NCI-H345 treated with DMSO at 0.1 percent for 48 hours (cell line): Measurements from ENCODE around the gene CD207.
A peak's percentile ranks its signal among the peaks of the same experiment; 100 is the strongest.
"Not testable (repeated sequence)": the region's sequence is repeated elsewhere in the genome, so short reads cannot be mapped to it uniquely, and the experiment has no call there.

ENCODE experiments used
- DNase-seq: peaks from one replicate; lab custom pipeline; 2025; ENCODE audit not compliant: unreplicated experiment; lab: John Stamatoyannopoulos, UW

CD207 gene

GRCh38 chr2:70829916-70830315 lies 5.7 kb downstream of the CD207 start:
- DNase-seq = no peak

- no peak for DNase-seq
These were observed 6.4 kb downstream of the CD207 start for GRCh38 chr2:70828914-70829824.

- no peak for DNase-seq
These were observed 7.5 kb downstream of the CD207 start for GRCh38 chr2:70828115-70828514.

GRCh38 chr2:70827388-70827787 lies 8.2 kb downstream of the CD207 start:
- no peak for DNase-seq

- DNase-seq = no peak
These were observed 8.8 kb downstream of the CD207 start for GRCh38 chr2:70826696-70827350.

- DNase-seq = no peak
These were observed 12.4 kb downstream of the CD207 start for GRCh38 chr2:70823249-70823648.

- DNase-seq = no peak
These were observed 12.8 kb downstream of the CD207 start for GRCh38 chr2:70822843-70823242.

- DNase-seq = no peak
These were observed 15.1 kb downstream of the CD207 start, which contains the start of gene CLEC4F for GRCh38 chr2:70820499-70820898. Gene CLEC4F (minus strand): TSS chr2:70820599. CDS start chr2:70820523, 76 bp downstream.

GRCh38 chr2:70817284-70817954 lies 18.2 kb downstream of the CD207 start:
- no peak for DNase-seq

- no peak for DNase-seq
These were observed 18.9 kb downstream of the CD207 start for GRCh38 chr2:70816726-70817125.

- no peak for DNase-seq
These were observed 26.3 kb downstream of the CD207 start for GRCh38 chr2:70808983-70809958.

- no peak for DNase-seq
These were observed 27.8 kb downstream of the CD207 start for GRCh38 chr2:70807828-70808118.

GRCh38 chr2:70807102-70807827 lies 28.4 kb downstream of the CD207 start:
- DNase-seq = no peak

GRCh38 chr2:70806620-70807019 lies 29.0 kb downstream of the CD207 start:
- DNase-seq = no peak

GRCh38 chr2:70806013-70806412 lies 29.6 kb downstream of the CD207 start:
- DNase-seq = peak; percentile 41

GRCh38 chr2:70801607-70802263 lies 33.9 kb downstream of the CD207 start:
- DNase-seq = no peak

GRCh38 chr2:70799706-70800105 lies 35.9 kb downstream of the CD207 start:
- no peak for DNase-seq

- not testable (repeated sequence) for DNase-seq
These were observed 37.6 kb downstream of the CD207 start for GRCh38 chr2:70797996-70798395.

GRCh38 chr2:70797506-70797905 lies 38.1 kb downstream of the CD207 start:
- DNase-seq = no peak

- no peak for DNase-seq
These were observed 39.4 kb downstream of the CD207 start for GRCh38 chr2:70796262-70796661.
